Ascending aorta (tissue), 2 donors: ENCODE results near the gene YIF1B. TPM values are rescaled to one million over a fixed set of nuclear protein-coding genes. Genes with fewer than 3 reads are reported as not detected.

Source experiments
- DNase-seq, 2 donors: peaks; one replicate each; pipeline ENCODE4 v3.0.0-alpha.2; 2019; ENCODE audit warnings: low spot score in 2 of 2
- H3K27ac ChIP-seq, 2 donors: fragments of 200-600 bp; sonication (generic); one replicate each; pipeline ENCODE4 v1.5.1; 2016 to 2017; ENCODE audit warnings: mild to moderate bottlenecking in 1 of 2
- H3K27me3 ChIP-seq: fragments of 200-600 bp; sonication (generic); one replicate; pipeline ENCODE4 v1.5.1; 2017
- H3K36me3 ChIP-seq, 2 donors: fragments of 200-600 bp; sonication (generic); one replicate each; pipeline ENCODE4 v1.5.1; 2016
- H3K4me1 ChIP-seq, 2 donors: fragments of 200-600 bp; sonication (generic); one replicate each; pipeline ENCODE4 v1.5.1; 2016 to 2017; ENCODE audit warnings: mild to moderate bottlenecking in 1 of 2
- H3K4me3 ChIP-seq, 2 donors: fragments of 200-600 bp; sonication (generic); one replicate each; pipeline ENCODE4 v1.5.1; 2016 to 2017; ENCODE audit warnings: mild to moderate bottlenecking in 1 of 2
- H3K9me3 ChIP-seq, 2 donors: fragments of 200-600 bp; sonication (generic); one replicate each; pipeline ENCODE4 v1.5.1; 2016
- CTCF ChIP-seq, 3 experiments: fragments of 200-600 bp in 2 of 3; fragments of 450-650 bp in 1 of 3; sonication (generic) in 2 of 3; IDR thresholded peaks; one replicate each; pipeline ENCODE4 v1.5.1; 2016 to 2019; ENCODE audit warnings: antibody characterized with exemption in 3 of 3, mild to moderate bottlenecking in 1 of 3, moderate library complexity in 1 of 3
- intact Hi-C: fragments of 100-400 bp; cut with DNase I; formaldehyde crosslinking; loops from one replicate; pipeline ENCODE4 v1.15.1; 2023
- total RNA-seq: library from RNA; depleted of rRNA; stranded (reverse); fragments of >200 nt; gene quantifications from one replicate; pipeline ENCODE4 v1.1.0, GENCODE V29; 2016

The YIF1B gene
- total RNA-seq, 1 donor from 2014 or later = 24.7 TPM

- Histone ChIP-seq H3K27me3 (no peaks in the 10 kb centered on the region), H3K9me3 (no peaks in the 10 kb centered on the region), H3K27ac (no peak within 1 kb of the TSS), H3K4me1 (peaks cover 0 to 1% of the 10 kb centered on the region in 2 donors), H3K4me3 (no peak within 1 kb of the TSS), H3K36me3 (peaks cover 39 to 45% of the 10 kb centered on the region in 2 donors)
- intact Hi-C loops = no loop called here
- TF ChIP-seq CTCF (IDR thresholded peaks at IDR 0.05) = no peak
- no peak for DNase-seq
Observed at GRCh38 chr19:38303517-38304351, 12.0 kb downstream of the YIF1B start, which contains the start of gene C19orf33. Gene C19orf33 (plus strand): TSS chr19:38304251. CDS start chr19:38304262, 11 bp downstream.

GRCh38 chr19:38298821-38299680 lies 16.7 kb downstream of the YIF1B start:
- no peak for DNase-seq
- no peaks in the 10 kb centered on the region for H3K27me3 ChIP-seq
- H3K27ac ChIP-seq = peak overlapping the region; percentile 59 to 69
- no peak overlapping the region for H3K4me3 ChIP-seq
- peaks cover 0 to 7% of the 10 kb centered on the region in 2 donors for H3K4me1 ChIP-seq
- H3K36me3 ChIP-seq = peaks cover 13 to 16% of the 10 kb centered on the region in 2 donors
- intact Hi-C loops = no loop called here
- TF ChIP-seq CTCF (IDR thresholded peaks at IDR 0.05) = no peak
- no peaks in the 10 kb centered on the region for H3K9me3 ChIP-seq

- intact Hi-C loops = no loop called here
- Histone ChIP-seq H3K9me3 (no peaks in the 10 kb centered on the region), H3K4me1 (peaks cover 0 to 7% of the 10 kb centered on the region in 2 donors), H3K36me3 (peaks cover 42 to 52% of the 10 kb centered on the region in 2 donors), H3K27ac (no peak overlapping the region), H3K27me3 (no peaks in the 10 kb centered on the region), H3K4me3 (no peak overlapping the region)
- TF ChIP-seq CTCF (IDR thresholded peaks at IDR 0.05) = no peak
- DNase-seq = no peak
Observed at GRCh38 chr19:38294090-38294489, 21.7 kb downstream of the YIF1B start.

- TF ChIP-seq CTCF (IDR thresholded peaks at IDR 0.05) = no peak
- H3K4me1 ChIP-seq = peaks cover 0 to under 1% of the 10 kb centered on the region in 2 donors
- no peak overlapping the region for H3K4me3 ChIP-seq
- H3K27ac ChIP-seq = no peak overlapping the region
- peaks cover 50 to 60% of the 10 kb centered on the region in 2 donors for H3K36me3 ChIP-seq
- H3K27me3 ChIP-seq = no peaks in the 10 kb centered on the region
- DNase-seq = no peak
- no peaks in the 10 kb centered on the region for H3K9me3 ChIP-seq
- intact Hi-C loops = no loop called here
Observed at GRCh38 chr19:38293281-38293680, 22.5 kb downstream of the YIF1B start.

- intact Hi-C loops = no loop called here
- Histone ChIP-seq H3K4me3 (no peak overlapping the region), H3K9me3 (no peaks in the 10 kb centered on the region), H3K27me3 (no peaks in the 10 kb centered on the region), H3K27ac (no peak overlapping the region), H3K36me3 (peaks cover 58 to 72% of the 10 kb centered on the region in 2 donors), H3K4me1 (no peaks in the 10 kb centered on the region)
- no peak for DNase-seq
- TF ChIP-seq CTCF (IDR thresholded peaks at IDR 0.05) = no peak
Observed at GRCh38 chr19:38291855-38292254, 23.9 kb downstream of the YIF1B start.
